Sigmoid colon (tissue), 4 donors: Measurements from ENCODE around the gene XKR7.

ENCODE experiments used
- POLR2A ChIP-seq, 2 donors: fragments of 450-650 bp; IDR thresholded peaks; one replicate each; pipeline ENCODE4 v1.6.1; 2016; ENCODE audit warnings: antibody characterized with exemption in 2 of 2, mild to moderate bottlenecking in 2 of 2, moderate library complexity in 2 of 2
- POLR2AphosphoS5 ChIP-seq, 4 donors: sonication (generic); formaldehyde crosslinking; IDR thresholded peaks; one replicate each; pipeline ENCODE4 v1.6.1; 2017; ENCODE audit warnings: antibody characterized with exemption in 4 of 4
- TF ChIP-seq, protein P1 (sequence below), 4 experiments: fragments of 450-650 bp in 3 of 4; fragments of 200-600 bp in 1 of 4; IDR thresholded peaks; one replicate each; pipeline ENCODE4 v1.5.1; 2016 to 2019; ENCODE audit warnings: antibody characterized with exemption in 4 of 4, mild to moderate bottlenecking in 3 of 4, moderate library complexity in 2 of 4

DNA sequence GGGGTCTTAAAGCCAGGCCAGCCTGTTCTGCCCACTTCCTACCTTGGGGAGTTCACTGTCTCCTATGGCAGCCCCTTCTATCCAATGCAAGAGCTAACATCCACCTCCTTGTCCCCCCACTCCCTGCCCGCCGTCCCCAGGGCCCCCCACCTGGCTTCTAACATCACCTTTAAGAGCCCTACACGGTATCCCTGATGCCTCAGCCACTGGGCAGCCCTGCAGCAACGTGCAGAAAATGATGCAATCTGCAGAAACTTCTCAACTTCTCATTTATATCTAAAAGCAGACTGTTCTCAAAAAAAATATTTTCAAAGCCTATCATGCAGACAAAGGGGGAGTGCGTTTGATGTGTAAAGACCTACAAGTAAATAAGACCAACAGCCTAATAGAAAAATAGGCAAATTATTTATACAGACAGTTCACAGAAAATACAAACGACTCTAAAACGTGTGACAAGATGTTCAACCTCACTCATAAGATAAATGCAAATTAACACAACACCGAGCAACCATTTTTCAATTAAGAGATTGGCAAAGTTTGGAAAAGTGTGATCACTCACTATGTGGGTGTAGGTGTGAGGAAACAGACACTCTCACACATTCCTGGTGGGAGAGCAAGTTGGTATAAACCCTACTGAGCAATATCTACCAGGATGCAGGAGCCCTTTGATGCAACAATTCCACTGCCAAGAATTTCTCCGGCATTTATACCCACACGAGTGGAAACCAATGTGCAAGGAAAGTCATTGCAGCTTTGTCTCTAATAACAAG is 69.0 kb downstream of the XKR7 start:
- TF ChIP-seq, protein P1, sequence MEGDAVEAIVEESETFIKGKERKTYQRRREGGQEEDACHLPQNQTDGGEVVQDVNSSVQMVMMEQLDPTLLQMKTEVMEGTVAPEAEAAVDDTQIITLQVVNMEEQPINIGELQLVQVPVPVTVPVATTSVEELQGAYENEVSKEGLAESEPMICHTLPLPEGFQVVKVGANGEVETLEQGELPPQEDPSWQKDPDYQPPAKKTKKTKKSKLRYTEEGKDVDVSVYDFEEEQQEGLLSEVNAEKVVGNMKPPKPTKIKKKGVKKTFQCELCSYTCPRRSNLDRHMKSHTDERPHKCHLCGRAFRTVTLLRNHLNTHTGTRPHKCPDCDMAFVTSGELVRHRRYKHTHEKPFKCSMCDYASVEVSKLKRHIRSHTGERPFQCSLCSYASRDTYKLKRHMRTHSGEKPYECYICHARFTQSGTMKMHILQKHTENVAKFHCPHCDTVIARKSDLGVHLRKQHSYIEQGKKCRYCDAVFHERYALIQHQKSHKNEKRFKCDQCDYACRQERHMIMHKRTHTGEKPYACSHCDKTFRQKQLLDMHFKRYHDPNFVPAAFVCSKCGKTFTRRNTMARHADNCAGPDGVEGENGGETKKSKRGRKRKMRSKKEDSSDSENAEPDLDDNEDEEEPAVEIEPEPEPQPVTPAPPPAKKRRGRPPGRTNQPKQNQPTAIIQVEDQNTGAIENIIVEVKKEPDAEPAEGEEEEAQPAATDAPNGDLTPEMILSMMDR (IDR thresholded peaks at IDR 0.05) = no peak
- no peak for TF ChIP-seq POLR2A (IDR thresholded peaks at IDR 0.05)
- no peak for TF ChIP-seq POLR2AphosphoS5 (IDR thresholded peaks at IDR 0.05)
